Stomach (tissue), 19 donors: ENCODE data around the gene KIR2DL1. TPM values are rescaled to one million over a fixed set of nuclear protein-coding genes. Genes with fewer than 3 reads are reported as not detected.
"Not testable (repeated sequence)": the region's sequence is repeated elsewhere in the genome, so short reads cannot be mapped to it uniquely, and the experiment has no call there.

Experiments used
- DNase-seq, 2 donors: peaks; one replicate each; pipeline versions ENCODE4 v3.0.0 to v3.0.0-alpha.2; 2013 to 2019
- H3K27ac ChIP-seq, 5 donors: fragments of 200-600 bp in 4 of 5; sonication (generic) in 4 of 5; one replicate each; pipeline ENCODE4 v1.5.1; 2013 to 2019; ENCODE audit warnings: mild to moderate bottlenecking in 1 of 5, moderate library complexity in 1 of 5
- H3K27me3 ChIP-seq, 3 donors: fragments of 200-600 bp; sonication (generic); one replicate each; pipeline ENCODE4 v1.5.1; 2017 to 2019; ENCODE audit warnings: mixed run types in 1 of 3
- H3K36me3 ChIP-seq, 4 donors: fragments of 200-600 bp; sonication (generic); 1 replicate in 3 of 4; 2 replicates in 1 of 4; pipeline ENCODE4 v1.5.1; 2016 to 2019
- H3K4me1 ChIP-seq, 4 donors: fragments of 200-600 bp; sonication (generic); one replicate each; pipeline ENCODE4 v1.5.1; 2016 to 2019
- H3K4me3 ChIP-seq, 4 donors: fragments of 200-600 bp; sonication (generic) in 3 of 4; one replicate each; pipeline ENCODE4 v1.5.1; 2016 to 2019; ENCODE audit warnings: mild to moderate bottlenecking in 1 of 4
- H3K9me3 ChIP-seq, 4 donors: fragments of 200-600 bp; sonication (generic); one replicate each; pipeline ENCODE4 v1.5.1; 2016 to 2019
- EP300 ChIP-seq: sonication (generic); formaldehyde crosslinking; IDR thresholded peaks from one replicate; pipeline ENCODE4 v1.6.1; 2017; ENCODE audit warnings: antibody characterized with exemption
- POLR2A ChIP-seq, 4 donors: fragments of 450-650 bp; IDR thresholded peaks; one replicate each; pipeline ENCODE4 v1.6.1; 2016; ENCODE audit warnings: antibody characterized with exemption in 4 of 4, control low read depth in 2 of 4, mild to moderate bottlenecking in 1 of 4, moderate library complexity in 1 of 4
- POLR2AphosphoS5 ChIP-seq, 3 donors: sonication (generic); formaldehyde crosslinking; IDR thresholded peaks; one replicate each; pipeline ENCODE4 v1.6.1; 2016; ENCODE audit warnings: antibody characterized with exemption in 3 of 3
- WGBS, 5 donors: extraction: QIAGEN DNeasy Blood & Tissue Kit in 3 of 5; methylation state at CpG; one replicate each; pipeline versions ENCODE4 v1.1.5 to v1.1.7; 2013 to 2018; 5-methylcytosine and 5-hydroxymethylcytosine counted together
- intact Hi-C: fragments of 100-400 bp; cut with DNase I; formaldehyde crosslinking; loops from one replicate; pipeline ENCODE4 v1.15.1; 2023; ENCODE audit warnings: low total_unique reads
- long read RNA-seq, 10 donors: transcript quantifications; one replicate each; lab custom pipeline, GENCODE V29; 2026
- polyA plus RNA-seq, 3 donors: library from polyadenylated mRNA; stranded (reverse); fragments of 200-250 nt; gene quantifications; one replicate each; pipeline ENCODE4 v1.2.3, GENCODE V29; 2013
- total RNA-seq, 5 donors: library from RNA; depleted of rRNA; stranded (reverse); fragments of >200 nt; gene quantifications; one replicate each; pipeline versions ENCODE4 v1.1.0 to v1.2.3, GENCODE V29; 2014 to 2016
- TF ChIP-seq, protein P1 (sequence below), 7 experiments: fragments of 450-650 bp in 4 of 7; fragments of 200-600 bp in 3 of 7; sonication (generic) in 3 of 7; IDR thresholded peaks; one replicate each; pipeline ENCODE4 v1.5.1; 2016 to 2019; ENCODE audit warnings: antibody characterized with exemption in 7 of 7, control low read depth in 2 of 7, mild to moderate bottlenecking in 1 of 7
- donor health status: healthy with polysubstance abuse.
- donor health status: Bipolar disorder and iron deficiency.
- donor health status: healthy.

The KIR2DL1 gene
- total RNA-seq = not detected
- polyA plus RNA-seq = not detected
- long read RNA-seq, donor 1 = 0 reads
- long read RNA-seq, donor 2 = 0 reads
- long read RNA-seq, donor 3 = 0 reads
- long read RNA-seq, donor 4 = 0 reads
- long read RNA-seq, donor 5 = 0 reads
- long read RNA-seq, donor 6 = 0 reads
- long read RNA-seq, donor 7 = 0 reads
- long read RNA-seq, donor 8 = 0 reads
- long read RNA-seq, donor 9 = 0 reads
- long read RNA-seq, donor 10 = 0 reads

DNA sequence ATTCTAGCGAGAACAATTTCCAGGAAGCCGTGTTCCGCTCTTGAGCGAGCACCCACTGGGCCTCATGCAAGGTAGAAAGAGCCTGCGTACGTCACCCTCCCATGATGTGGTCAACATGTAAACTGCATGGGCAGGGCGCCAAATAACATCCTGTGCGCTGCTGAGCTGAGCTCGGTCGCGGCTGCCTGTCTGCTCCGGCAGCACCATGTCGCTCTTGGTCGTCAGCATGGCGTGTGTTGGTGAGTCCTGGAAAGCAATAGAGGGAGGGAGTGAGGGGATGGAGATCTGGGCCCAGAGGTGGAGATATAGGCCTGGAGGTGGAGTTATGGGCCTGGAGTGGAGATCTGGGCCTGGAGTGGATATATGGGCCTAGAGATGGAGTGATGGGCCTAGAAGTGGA lies at the start of gene KIR2DL1:
Gene KIR2DL1, plus strand, starts transcription at position 148 of the 400 bp plus-strand sequence. Its CDS starts 58 bp downstream, at position 206.
- H3K27ac ChIP-seq, intact Hi-C loops, H3K27me3 ChIP-seq, H3K4me1 ChIP-seq, H3K4me3 ChIP-seq, H3K36me3 ChIP-seq, DNase-seq: not testable (repeated sequence)
- peaks cover 0 to 12% (median 6%) of the 10 kb centered on the region in 4 donors for H3K9me3 ChIP-seq
- 87 to 94% (median 93%) methylated on average over 8 to 15 of the region's 15 CpGs for WGBS, 5 donors

DNA sequence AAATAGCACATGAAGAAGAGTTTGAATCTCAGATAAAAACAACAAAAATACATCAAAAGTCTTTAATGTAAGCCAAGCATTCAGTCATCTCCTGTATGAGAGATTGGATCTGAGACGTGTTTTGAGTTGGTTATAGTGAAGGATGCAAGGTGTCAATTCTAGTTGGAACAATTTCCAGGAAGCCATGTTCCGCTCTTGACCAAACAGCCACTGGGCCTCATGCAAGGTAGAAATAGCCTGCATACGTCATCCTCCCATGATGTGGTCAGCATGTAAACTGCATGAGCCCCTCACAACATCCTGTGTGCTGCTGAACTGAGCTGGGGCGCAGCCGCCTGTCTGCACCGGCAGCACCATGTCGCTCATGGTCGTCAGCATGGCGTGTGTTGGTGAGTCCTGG lies 45.5 kb upstream of the KIR2DL1 start, which contains the start of gene KIR3DL3:
Gene KIR3DL3, plus strand, starts transcription at position 301 of the 400 bp plus-strand sequence. Its CDS starts 55 bp downstream, at position 356.
- H3K27ac ChIP-seq = no peak within 1 kb of the TSS
- H3K27me3 ChIP-seq = peaks cover 0 to 9% (median 0%) of the 10 kb centered on the region in 3 donors
- H3K4me1 ChIP-seq = no peaks in the 10 kb centered on the region
- H3K36me3 ChIP-seq = no peaks in the 10 kb centered on the region
- no peak for DNase-seq
- no peak for TF ChIP-seq EP300
- no peak for TF ChIP-seq POLR2A (IDR thresholded peaks at IDR 0.05)
- TF ChIP-seq POLR2AphosphoS5 (IDR thresholded peaks at IDR 0.05) = no peak
- H3K4me3 ChIP-seq = no peak within 1 kb of the TSS
- intact Hi-C loops = no loop called here
- H3K9me3 ChIP-seq = peaks cover 0 to 36% (median 24%) of the 10 kb centered on the region in 4 donors
- WGBS, 5 donors = 79 to 93% (median 89%) methylated on average over 9 of the region's 9 CpGs

DNA sequence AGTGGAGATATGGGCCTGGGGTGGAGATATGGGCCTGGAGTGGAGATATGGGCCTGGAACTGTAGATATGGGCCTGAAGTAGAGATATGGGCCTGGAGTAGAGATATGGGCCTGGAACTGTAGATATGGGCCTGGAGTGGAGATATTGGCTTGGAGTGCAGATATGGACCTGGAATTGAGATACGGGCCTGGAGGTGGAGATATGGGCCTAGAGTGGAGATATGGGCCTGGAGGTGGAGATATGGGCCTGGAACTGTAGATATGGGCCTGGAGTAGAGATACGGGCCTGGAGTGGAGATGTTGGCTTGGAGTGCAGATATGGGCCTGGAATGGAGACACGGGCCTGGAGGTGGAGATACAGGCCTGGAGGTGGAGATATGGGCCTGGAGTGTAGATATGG lies 44.9 kb upstream of the KIR2DL1 start:
- no peak for TF ChIP-seq POLR2AphosphoS5 (IDR thresholded peaks at IDR 0.05)
- no peak for TF ChIP-seq EP300
- TF ChIP-seq, protein P1, sequence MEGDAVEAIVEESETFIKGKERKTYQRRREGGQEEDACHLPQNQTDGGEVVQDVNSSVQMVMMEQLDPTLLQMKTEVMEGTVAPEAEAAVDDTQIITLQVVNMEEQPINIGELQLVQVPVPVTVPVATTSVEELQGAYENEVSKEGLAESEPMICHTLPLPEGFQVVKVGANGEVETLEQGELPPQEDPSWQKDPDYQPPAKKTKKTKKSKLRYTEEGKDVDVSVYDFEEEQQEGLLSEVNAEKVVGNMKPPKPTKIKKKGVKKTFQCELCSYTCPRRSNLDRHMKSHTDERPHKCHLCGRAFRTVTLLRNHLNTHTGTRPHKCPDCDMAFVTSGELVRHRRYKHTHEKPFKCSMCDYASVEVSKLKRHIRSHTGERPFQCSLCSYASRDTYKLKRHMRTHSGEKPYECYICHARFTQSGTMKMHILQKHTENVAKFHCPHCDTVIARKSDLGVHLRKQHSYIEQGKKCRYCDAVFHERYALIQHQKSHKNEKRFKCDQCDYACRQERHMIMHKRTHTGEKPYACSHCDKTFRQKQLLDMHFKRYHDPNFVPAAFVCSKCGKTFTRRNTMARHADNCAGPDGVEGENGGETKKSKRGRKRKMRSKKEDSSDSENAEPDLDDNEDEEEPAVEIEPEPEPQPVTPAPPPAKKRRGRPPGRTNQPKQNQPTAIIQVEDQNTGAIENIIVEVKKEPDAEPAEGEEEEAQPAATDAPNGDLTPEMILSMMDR (IDR thresholded peaks at IDR 0.05) = no peak
- TF ChIP-seq POLR2A (IDR thresholded peaks at IDR 0.05) = no peak
- H3K4me3 ChIP-seq = no peak overlapping the region
- H3K27ac ChIP-seq = no peak overlapping the region
- 49 to 71% (median 64%) methylated on average over 3 of the region's 3 CpGs for WGBS, 5 donors
- DNase-seq = no peak
- intact Hi-C loops = no loop called here
- peaks cover 0 to 31% (median 21%) of the 10 kb centered on the region in 4 donors for H3K9me3 ChIP-seq
- no peaks in the 10 kb centered on the region for H3K4me1 ChIP-seq
- H3K27me3 ChIP-seq = peaks cover 0 to 9% (median 0%) of the 10 kb centered on the region in 3 donors
- H3K36me3 ChIP-seq = no peaks in the 10 kb centered on the region

DNA sequence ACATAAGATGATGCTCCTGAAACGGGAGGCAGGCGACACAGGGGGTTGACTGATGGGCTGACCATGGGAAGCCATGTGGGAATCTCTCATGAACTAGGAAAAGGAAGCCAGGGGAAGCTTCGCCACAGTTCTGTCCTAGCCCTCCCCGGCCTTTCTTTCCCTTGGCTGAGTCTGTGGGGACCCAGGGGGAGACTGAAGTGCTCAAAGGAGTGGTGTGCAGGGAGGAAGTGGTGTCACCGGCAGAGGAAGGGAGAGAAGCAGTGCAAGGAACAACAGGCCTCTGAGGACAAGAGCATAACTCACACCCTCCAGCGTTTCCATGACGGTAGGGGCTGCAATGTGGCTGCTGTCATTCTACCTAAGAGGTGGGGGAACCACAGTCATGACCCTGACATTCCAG lies 44.3 kb upstream of the KIR2DL1 start:
- DNase-seq = no peak

DNA sequence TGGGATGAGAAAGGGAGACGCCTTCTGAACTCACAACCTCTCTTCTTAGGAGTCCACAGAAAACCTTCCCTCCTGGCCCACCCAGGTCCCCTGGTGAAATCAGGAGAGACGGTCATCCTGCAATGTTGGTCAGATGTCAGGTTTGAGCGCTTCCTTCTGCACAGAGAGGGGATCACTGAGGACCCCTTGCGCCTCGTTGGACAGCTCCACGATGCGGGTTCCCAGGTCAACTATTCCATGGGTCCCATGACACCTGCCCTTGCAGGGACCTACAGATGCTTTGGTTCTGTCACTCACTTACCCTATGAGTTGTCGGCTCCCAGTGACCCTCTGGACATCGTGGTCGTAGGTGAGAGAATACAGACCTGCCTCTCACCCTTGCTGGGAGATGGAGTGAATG lies 42.0 kb upstream of the KIR2DL1 start:
- no peak for DNase-seq
- Histone ChIP-seq H3K4me3 (no peak overlapping the region), H3K9me3 (peaks cover 0 to 8% (median 0%) of the 10 kb centered on the region in 4 donors), H3K27me3 (peaks cover 0 to 9% (median 0%) of the 10 kb centered on the region in 3 donors), H3K36me3 (no peaks in the 10 kb centered on the region), H3K4me1 (no peaks in the 10 kb centered on the region), H3K27ac (no peak overlapping the region)
- TF ChIP-seq POLR2A (IDR thresholded peaks at IDR 0.05) (no peak), POLR2AphosphoS5 (IDR thresholded peaks at IDR 0.05) (no peak), EP300 (no peak)
- TF ChIP-seq, protein P1 (IDR thresholded peaks at IDR 0.05) = no peak
- intact Hi-C loops = no loop called here
- 62 to 77% (median 74%) methylated on average over 10 of the region's 10 CpGs for WGBS, 5 donors

More for the DNA sequence above, 44.3 kb upstream of the KIR2DL1 start:
- no peaks in the 10 kb centered on the region for H3K4me1 ChIP-seq
- intact Hi-C loops = no loop called here
- H3K4me3 ChIP-seq = no peak overlapping the region
- H3K27ac ChIP-seq = no peak overlapping the region
- peaks cover 0 to 9% (median 0%) of the 10 kb centered on the region in 3 donors for H3K27me3 ChIP-seq
- peaks cover 0 to 24% (median 18%) of the 10 kb centered on the region in 4 donors for H3K9me3 ChIP-seq
- no peaks in the 10 kb centered on the region for H3K36me3 ChIP-seq
- WGBS, 5 donors = 77 to 85% (median 80%) methylated on average over 7 of the region's 7 CpGs
- TF ChIP-seq, protein P1 (IDR thresholded peaks at IDR 0.05) = no peak
- TF ChIP-seq POLR2A (IDR thresholded peaks at IDR 0.05) (no peak), EP300 (no peak), POLR2AphosphoS5 (IDR thresholded peaks at IDR 0.05) (no peak)
